Mesothelial cell of epicardium (in vitro differentiated cells): Measurements from ENCODE around the gene TUBE1. TPM values are rescaled to one million over a fixed set of nuclear protein-coding genes. Genes with fewer than 3 reads are reported as not detected.

Source experiments
- DNase-seq, 2 experiments: peaks; one replicate each; pipeline ENCODE4 v3.0.0; 2021; ENCODE audit warnings: low spot score in 2 of 2; ENCODE audit not compliant: unreplicated experiment in 2 of 2
- H3K27ac Mint-ChIP-seq: 2 replicates; pipeline ENCODE4 v1.8.0; 2021; ENCODE audit warnings: mixed read lengths
- H3K27me3 Mint-ChIP-seq: 2 replicates; pipeline ENCODE4 v1.8.0; 2021; ENCODE audit warnings: low read depth, mixed read lengths
- H3K36me3 Mint-ChIP-seq: 2 replicates; pipeline ENCODE4 v1.8.0; 2021; ENCODE audit warnings: mixed read lengths
- H3K4me1 Mint-ChIP-seq: 2 replicates; pipeline ENCODE4 v1.8.0; 2021; ENCODE audit warnings: mixed read lengths
- H3K4me3 Mint-ChIP-seq: 2 replicates; pipeline ENCODE4 v1.8.0; 2021; ENCODE audit warnings: mild to moderate bottlenecking, moderate library complexity, mixed read lengths
- H3K9me3 Mint-ChIP-seq: 2 replicates; pipeline ENCODE4 v1.8.0; 2021; ENCODE audit warnings: mixed read lengths
- CTCF ChIP-seq: fragments of 200-600 bp; sonication (generic); IDR thresholded peaks from one replicate; pipeline ENCODE4 v1.5.0; 2021; ENCODE audit warnings: antibody characterized with exemption; ENCODE audit not compliant: unreplicated experiment
- total RNA-seq: library from RNA; stranded (reverse); gene quantifications from 3 replicates; pipeline ENCODE4 v1.2.1, GENCODE V29; 2021

TUBE1 gene
- total RNA-seq, 1 donor from 2014 or later = 19.0 TPM

- DNase-seq = no peak
- H3K4me3 Mint-ChIP-seq = no peak overlapping the region
- peaks cover 9% of the 10 kb centered on the region for H3K27me3 Mint-ChIP-seq
- H3K4me1 Mint-ChIP-seq = peaks cover 19% of the 10 kb centered on the region
- H3K27ac Mint-ChIP-seq = no peak overlapping the region
- TF ChIP-seq CTCF = no peak
- H3K9me3 Mint-ChIP-seq = peaks cover 15% of the 10 kb centered on the region
- peaks cover 10% of the 10 kb centered on the region for H3K36me3 Mint-ChIP-seq
These were observed 59.2 kb downstream of the TUBE1 start for GRCh38 chr6:112027942-112028674.

- no peak for DNase-seq
- H3K4me3 Mint-ChIP-seq = no peak overlapping the region
- peaks cover 10% of the 10 kb centered on the region for H3K36me3 Mint-ChIP-seq
- peaks cover 15% of the 10 kb centered on the region for H3K9me3 Mint-ChIP-seq
- peaks cover 28% of the 10 kb centered on the region for H3K4me1 Mint-ChIP-seq
- H3K27me3 Mint-ChIP-seq = peaks cover 2% of the 10 kb centered on the region
- no peak overlapping the region for H3K27ac Mint-ChIP-seq
- no peak for TF ChIP-seq CTCF
These were observed 60.3 kb downstream of the TUBE1 start for GRCh38 chr6:112026933-112027332.

- H3K4me3 Mint-ChIP-seq = no peak overlapping the region
- H3K9me3 Mint-ChIP-seq = peaks cover 15% of the 10 kb centered on the region
- H3K27me3 Mint-ChIP-seq = no peaks in the 10 kb centered on the region
- H3K36me3 Mint-ChIP-seq = peaks cover 10% of the 10 kb centered on the region
- no peak overlapping the region for H3K27ac Mint-ChIP-seq
- DNase-seq = no peak
- H3K4me1 Mint-ChIP-seq = peaks cover 28% of the 10 kb centered on the region
- no peak for TF ChIP-seq CTCF
These were observed 62.8 kb downstream of the TUBE1 start for GRCh38 chr6:112024464-112024863.

- peaks cover 10% of the 10 kb centered on the region for H3K36me3 Mint-ChIP-seq
- peaks cover 15% of the 10 kb centered on the region for H3K9me3 Mint-ChIP-seq
- no peak for DNase-seq
- no peak overlapping the region for H3K4me3 Mint-ChIP-seq
- H3K27ac Mint-ChIP-seq = no peak overlapping the region
- H3K27me3 Mint-ChIP-seq = no peaks in the 10 kb centered on the region
- H3K4me1 Mint-ChIP-seq = peaks cover 31% of the 10 kb centered on the region
- TF ChIP-seq CTCF = no peak
These were observed 64.5 kb downstream of the TUBE1 start for GRCh38 chr6:112022749-112023148.

GRCh38 chr6:112021691-112022310 lies 65.5 kb downstream of the TUBE1 start:
- Mint-ChIP-seq H3K4me1 (peaks cover 31% of the 10 kb centered on the region), H3K36me3 (peaks cover 10% of the 10 kb centered on the region), H3K4me3 (no peak overlapping the region), H3K9me3 (peaks cover 15% of the 10 kb centered on the region), H3K27me3 (no peaks in the 10 kb centered on the region), H3K27ac (peak overlapping the region; percentile 36)
- no peak for TF ChIP-seq CTCF
- DNase-seq = no peak

Other genes with a start within 250 kb of the TUBE1 start
- 104 to 123 TPM (median 115 TPM) in 3 replicates for gene FYN, start 214.0 kb downstream of the TUBE1 start, total RNA-seq
- not detected in 3 replicates for gene CCN6, start 33.4 kb downstream of the TUBE1 start, total RNA-seq
- gene FAM229B, start 109 bp upstream of the TUBE1 start, total RNA-seq = 21.7 to 23.6 TPM (median 22.7 TPM) in 3 replicates
- 41.5 to 49.4 TPM (median 46.4 TPM) in 3 replicates for gene LAMA4, start 167.1 kb upstream of the TUBE1 start, total RNA-seq